Caco-2 (cell line): ENCODE data around the gene GPS2. TPM values are rescaled to one million over a fixed set of nuclear protein-coding genes. Genes with fewer than 3 reads are reported as not detected.

Experiments
- BruUV-seq: library from RNA; stranded (reverse); fragments of 400-500 nt; replicated peaks from 2 replicates; lab custom pipeline; 2021; lab: Mats Ljungman, UMichigan
- CTCF ChIA-PET: fragments of 300-600 bp; sonication (Branson Sonifier 250); formaldehyde crosslinking; loops from one replicate; lab custom pipeline; 2022; ENCODE audit warnings: antibody characterized with exemption; lab: Charles Lee
- POLR2A ChIA-PET: fragments of 300-600 bp; sonication (Branson Sonifier 250); formaldehyde crosslinking; loops from one replicate; lab custom pipeline; 2022; ENCODE audit warnings: antibody characterized with exemption; lab: Charles Lee
- DNase-seq, 2 experiments: peaks; one replicate each; pipeline versions ENCODE4 v3.0.0 to v3.0.0-alpha.2; 2020 to 2022
- H3K27me3 ChIP-seq: replicated peaks from 2 replicates; pipeline ENCODE4 v1.6.0; 2011; ENCODE audit warnings: low read length; ENCODE audit not compliant: control insufficient read depth, insufficient read depth
- H3K36me3 ChIP-seq: 2 replicates; pipeline ENCODE4 v1.5.1; 2011; ENCODE audit warnings: low read length; ENCODE audit not compliant: control insufficient read depth, insufficient read depth
- H3K4me1 ChIP-seq: fragments of 250-450 bp; sonication (Bioruptor Pico); 2 replicates; pipeline ENCODE4 v1.5.1; 2020; ENCODE audit warnings: mild to moderate bottlenecking
- H3K4me3 ChIP-seq: 2 replicates; pipeline ENCODE4 v1.5.1; 2011; ENCODE audit warnings: low read depth, mild to moderate bottlenecking, control low read depth, low read length
- H3K9me3 ChIP-seq: fragments of 250-450 bp; sonication (Bioruptor Pico); 2 replicates; pipeline ENCODE4 v1.5.1; 2020; ENCODE audit warnings: mild to moderate bottlenecking, moderate library complexity
- H3K27ac Mint-ChIP-seq: one replicate; pipeline ENCODE4 v1.8.0; 2022; ENCODE audit warnings: mixed read lengths; ENCODE audit not compliant: unreplicated experiment
- H3K27me3 Mint-ChIP-seq: one replicate; pipeline ENCODE4 v1.8.0; 2022; ENCODE audit warnings: mixed read lengths; ENCODE audit not compliant: insufficient read depth, unreplicated experiment
- H3K36me3 Mint-ChIP-seq: one replicate; pipeline ENCODE4 v1.8.0; 2022; ENCODE audit warnings: mild to moderate bottlenecking, mixed read lengths; ENCODE audit not compliant: insufficient read depth, unreplicated experiment
- H3K4me1 Mint-ChIP-seq: one replicate; pipeline ENCODE4 v1.8.0; 2022; ENCODE audit warnings: low read depth, mixed read lengths; ENCODE audit not compliant: unreplicated experiment
- H3K4me3 Mint-ChIP-seq: one replicate; pipeline ENCODE4 v1.8.0; 2022; ENCODE audit warnings: mild to moderate bottlenecking, moderate library complexity, mixed read lengths; ENCODE audit not compliant: unreplicated experiment
- H3K9me3 Mint-ChIP-seq: one replicate; pipeline ENCODE4 v1.8.0; 2022; ENCODE audit warnings: mixed read lengths; ENCODE audit not compliant: unreplicated experiment
- intact Hi-C: fragments of 100-400 bp; cut with micrococcal nuclease; formaldehyde crosslinking; loops from one replicate; pipeline ENCODE4 v1.10.0; 2022; ENCODE audit not compliant: unreplicated experiment
- total RNA-seq: library from RNA; stranded (reverse); gene quantifications from 2 replicates; pipeline ENCODE4 v1.2.3, GENCODE V29; 2022
- TF ChIP-seq, protein P1 (sequence below), 2 experiments: fragments of 200-600 bp in 1 of 2; IDR thresholded peaks; 1 replicate in 1 of 2; 2 replicates in 1 of 2; pipeline versions ENCODE4 v1.5.1 to v1.8.0; 2011 to 2022; ENCODE audit warnings: antibody characterized with exemption in 1 of 2, control low read depth in 1 of 2, inconsistent platforms in 1 of 2, low read depth in 1 of 2, low read length in 1 of 2, mild to moderate bottlenecking in 1 of 2, moderate library complexity in 1 of 2; ENCODE audit not compliant: insufficient read depth in 1 of 2, severe bottlenecking in 1 of 2, unreplicated experiment in 1 of 2

The GPS2 gene
- total RNA-seq, 1 experiment from 2014 or later, result 39.2 TPM

DNA sequence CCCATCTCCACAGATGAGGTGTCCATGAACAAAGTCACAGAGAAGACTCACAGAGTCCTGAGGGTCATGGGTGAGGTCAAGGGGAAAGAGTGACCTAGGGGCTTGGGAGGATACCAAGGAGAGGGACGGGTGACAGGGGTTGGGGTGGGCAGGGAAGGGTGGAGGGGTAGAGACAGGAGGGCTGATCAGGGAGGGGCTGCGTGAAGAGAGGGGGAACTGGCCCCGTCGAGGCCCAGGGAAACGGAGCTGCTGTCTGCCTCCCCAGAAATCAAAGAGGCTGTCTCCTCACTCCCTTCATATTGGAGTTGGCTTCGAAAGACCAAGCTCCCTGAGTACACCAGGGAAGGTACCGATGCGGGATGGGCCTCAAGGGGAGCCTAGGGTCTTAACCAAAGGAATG lies 40.4 kb upstream of the GPS2 start:
- Mint-ChIP-seq H3K36me3 (no peaks in the 10 kb centered on the region), H3K27me3 (no peaks in the 10 kb centered on the region), H3K27ac (no peak overlapping the region), H3K4me1 (peaks cover 11% of the 10 kb centered on the region), H3K9me3 (no peaks in the 10 kb centered on the region), H3K4me3 (no peak overlapping the region)
- H3K9me3 ChIP-seq, result no peaks in the 10 kb centered on the region
- ChIA-PET CTCF (interaction anchor here (0.8 to 1.5 kb wide), 5 partner anchors 21 to 205 kb away, joined by 3 to 8 read pairs (median 7); partner anchors contain the start of gene TMEM102), POLR2A (no interaction called here)
- intact Hi-C loops, result loop anchor here (5.0 kb wide), 1 partner anchor 82 kb away; the partner anchor contains the start of genes FGF11 and TMEM102
- H3K36me3 ChIP-seq, result no peaks in the 10 kb centered on the region
- H3K27me3 ChIP-seq, result no peaks in the 10 kb centered on the region
- TF ChIP-seq, protein P1, sequence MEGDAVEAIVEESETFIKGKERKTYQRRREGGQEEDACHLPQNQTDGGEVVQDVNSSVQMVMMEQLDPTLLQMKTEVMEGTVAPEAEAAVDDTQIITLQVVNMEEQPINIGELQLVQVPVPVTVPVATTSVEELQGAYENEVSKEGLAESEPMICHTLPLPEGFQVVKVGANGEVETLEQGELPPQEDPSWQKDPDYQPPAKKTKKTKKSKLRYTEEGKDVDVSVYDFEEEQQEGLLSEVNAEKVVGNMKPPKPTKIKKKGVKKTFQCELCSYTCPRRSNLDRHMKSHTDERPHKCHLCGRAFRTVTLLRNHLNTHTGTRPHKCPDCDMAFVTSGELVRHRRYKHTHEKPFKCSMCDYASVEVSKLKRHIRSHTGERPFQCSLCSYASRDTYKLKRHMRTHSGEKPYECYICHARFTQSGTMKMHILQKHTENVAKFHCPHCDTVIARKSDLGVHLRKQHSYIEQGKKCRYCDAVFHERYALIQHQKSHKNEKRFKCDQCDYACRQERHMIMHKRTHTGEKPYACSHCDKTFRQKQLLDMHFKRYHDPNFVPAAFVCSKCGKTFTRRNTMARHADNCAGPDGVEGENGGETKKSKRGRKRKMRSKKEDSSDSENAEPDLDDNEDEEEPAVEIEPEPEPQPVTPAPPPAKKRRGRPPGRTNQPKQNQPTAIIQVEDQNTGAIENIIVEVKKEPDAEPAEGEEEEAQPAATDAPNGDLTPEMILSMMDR (IDR thresholded peaks at IDR 0.05; ENCODE audit: insufficient read depth in 1 of 2, low read depth in 1 of 2, low read length in 1 of 2, severe bottlenecking in 1 of 2, unreplicated experiment in 1 of 2), result no peak
- H3K4me3 ChIP-seq, result no peak overlapping the region
- no peaks in the 10 kb centered on the region for H3K4me1 ChIP-seq
- no TSS peak for BruUV-seq
- DNase-seq, result no peak

DNA sequence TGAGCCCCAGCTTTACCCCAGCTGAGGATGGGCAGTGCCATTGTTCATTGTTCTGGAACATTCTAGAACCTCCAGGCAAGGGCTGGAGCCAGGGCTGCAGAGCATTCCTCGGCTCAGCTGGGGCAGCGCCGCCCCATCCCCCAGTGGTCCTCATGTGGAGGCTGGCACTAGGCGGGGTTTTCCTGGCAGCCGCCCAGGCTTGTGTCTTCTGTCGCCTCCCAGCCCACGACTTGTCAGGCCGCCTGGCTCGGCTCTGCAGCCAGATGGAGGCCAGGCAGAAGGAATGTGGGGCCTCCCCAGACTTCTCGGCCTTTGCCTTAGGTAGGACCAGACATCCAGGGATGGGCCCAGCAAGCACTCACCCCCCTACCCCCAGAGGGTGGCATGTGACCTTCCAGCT lies 39.9 kb upstream of the GPS2 start, which contains the start of gene TMEM95:
Gene TMEM95 (plus strand): TSS at position 104 of the 400 bp plus-strand sequence. CDS start 49 bp downstream, at position 153.
- Mint-ChIP-seq H3K4me1 (peaks cover 11% of the 10 kb centered on the region), H3K27me3 (no peaks in the 10 kb centered on the region), H3K27ac (no peak within 1 kb of the TSS), H3K4me3 (no peak within 1 kb of the TSS), H3K36me3 (no peaks in the 10 kb centered on the region), H3K9me3 (no peaks in the 10 kb centered on the region)
- Histone ChIP-seq H3K9me3 (no peaks in the 10 kb centered on the region), H3K27me3 (no peaks in the 10 kb centered on the region), H3K4me3 (no peak within 1 kb of the TSS), H3K4me1 (no peaks in the 10 kb centered on the region), H3K36me3 (no peaks in the 10 kb centered on the region)
- intact Hi-C loops, result loop anchor here (5.0 kb wide), 1 partner anchor 82 kb away; the partner anchor contains the start of genes FGF11 and TMEM102
- ChIA-PET POLR2A (interaction anchor here (0.5 kb wide), 1 partner anchor 85 kb away, joined by 3 read pairs; no protein-coding TSS in a partner anchor), CTCF (interaction anchor here (0.8 kb wide), 1 partner anchor 137 kb away, joined by 3 read pairs; no protein-coding TSS in a partner anchor)
- no TSS peak for BruUV-seq
- TF ChIP-seq, protein P1 (IDR thresholded peaks at IDR 0.05; ENCODE audit: insufficient read depth in 1 of 2, low read depth in 1 of 2, low read length in 1 of 2, severe bottlenecking in 1 of 2, unreplicated experiment in 1 of 2), result no peak
- DNase-seq, result no peak

DNA sequence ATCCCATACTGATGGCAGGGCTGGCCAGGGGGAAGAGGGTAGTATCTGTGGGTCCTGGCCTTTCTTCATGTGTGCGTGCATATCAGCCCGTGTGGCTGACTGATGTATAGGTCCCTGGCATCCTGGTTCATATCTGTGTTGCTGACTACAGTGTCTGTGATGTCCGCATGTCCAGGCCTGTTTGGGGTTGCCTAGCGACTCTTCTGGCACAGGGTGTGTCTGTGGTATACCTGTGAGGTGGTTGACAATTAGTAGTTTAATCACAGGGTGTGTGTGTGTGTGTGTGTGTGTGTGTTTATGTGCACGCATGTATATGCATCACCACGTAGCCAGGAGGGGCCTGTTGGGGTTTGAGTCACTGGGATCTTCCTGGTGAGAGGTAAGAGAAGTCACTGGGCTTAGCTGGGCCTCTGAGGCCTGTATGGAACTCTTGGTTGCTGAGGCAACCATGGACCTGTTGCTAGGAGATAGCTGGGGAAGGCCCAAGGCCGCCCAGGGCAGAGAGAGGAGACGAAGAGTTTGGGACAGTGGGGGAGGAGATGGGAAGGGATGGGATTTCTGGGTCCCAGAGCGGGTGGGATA lies 39.2 kb upstream of the GPS2 start:
- no TSS peak for BruUV-seq
- H3K9me3 Mint-ChIP-seq, result no peaks in the 10 kb centered on the region
- ChIA-PET POLR2A (no interaction called here), CTCF (interaction anchor here (0.6 kb wide), 1 partner anchor 73 kb away, joined by 8 read pairs; the partner anchor contains the start of gene SLC2A4)
- intact Hi-C loops, result loop anchor here (5.0 kb wide), 1 partner anchor 123 kb away; the partner anchor contains the start of gene ZBTB4
- Histone ChIP-seq H3K9me3 (no peaks in the 10 kb centered on the region), H3K36me3 (no peaks in the 10 kb centered on the region), H3K4me3 (no peak overlapping the region), H3K27me3 (no peaks in the 10 kb centered on the region), H3K4me1 (peaks cover 3% of the 10 kb centered on the region; the same call in 1 of the 2 replicates)
- no peak for DNase-seq
- H3K4me1 Mint-ChIP-seq, result peaks cover 11% of the 10 kb centered on the region
- H3K4me3 Mint-ChIP-seq, result no peak overlapping the region
- no peak overlapping the region for H3K27ac Mint-ChIP-seq
- no peaks in the 10 kb centered on the region for H3K27me3 Mint-ChIP-seq
- TF ChIP-seq, protein P1 (IDR thresholded peaks at IDR 0.05; ENCODE audit: insufficient read depth in 1 of 2, low read depth in 1 of 2, low read length in 1 of 2, severe bottlenecking in 1 of 2, unreplicated experiment in 1 of 2), result no peak
- no peaks in the 10 kb centered on the region for H3K36me3 Mint-ChIP-seq
